ENCODE measurements around the gene CASP3.

CASP3 gene

DNA sequence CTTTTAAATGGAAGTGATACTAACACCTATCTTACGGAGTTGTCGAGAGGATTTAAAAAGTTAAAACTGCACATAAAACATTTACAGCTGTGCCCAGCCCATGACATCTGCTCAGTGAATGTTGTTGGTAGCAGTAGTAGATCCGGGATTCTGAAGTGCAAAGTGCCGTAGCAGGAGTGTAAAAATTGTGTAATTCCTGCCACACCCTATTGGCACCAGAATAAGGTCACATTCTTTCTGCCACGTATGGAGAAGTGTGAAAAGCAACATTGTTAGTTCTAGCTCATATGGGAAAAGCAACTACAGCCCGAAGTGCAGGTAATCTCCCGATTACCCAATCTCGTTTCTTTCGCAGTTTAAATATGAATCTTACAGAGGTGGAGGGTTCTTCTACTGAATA is 31.5 kb upstream of the CASP3 start:
- Histone ChIP-seq H3K9ac (ENCODE audit: low read depth, low read length) (no peak overlapping the region), H3K27me3 (ENCODE audit: insufficient read depth, low read length) (no peaks in the 10 kb centered on the region), H3K4me3 (ENCODE audit: low read length) (no peak overlapping the region), H3K4me1 (ENCODE audit: insufficient read depth, low read length) (no peaks in the 10 kb centered on the region), H3K9me3 (ENCODE audit: insufficient read depth, low read depth, low read length) (peaks cover 6% of the 10 kb centered on the region), H3K27ac (ENCODE audit: low read depth, low read length) (no peak overlapping the region), H3K36me3 (ENCODE audit: insufficient read depth, low read length) (no peaks in the 10 kb centered on the region)
- 96% methylated on average over 9 of the region's 9 CpGs for WGBS

DNA sequence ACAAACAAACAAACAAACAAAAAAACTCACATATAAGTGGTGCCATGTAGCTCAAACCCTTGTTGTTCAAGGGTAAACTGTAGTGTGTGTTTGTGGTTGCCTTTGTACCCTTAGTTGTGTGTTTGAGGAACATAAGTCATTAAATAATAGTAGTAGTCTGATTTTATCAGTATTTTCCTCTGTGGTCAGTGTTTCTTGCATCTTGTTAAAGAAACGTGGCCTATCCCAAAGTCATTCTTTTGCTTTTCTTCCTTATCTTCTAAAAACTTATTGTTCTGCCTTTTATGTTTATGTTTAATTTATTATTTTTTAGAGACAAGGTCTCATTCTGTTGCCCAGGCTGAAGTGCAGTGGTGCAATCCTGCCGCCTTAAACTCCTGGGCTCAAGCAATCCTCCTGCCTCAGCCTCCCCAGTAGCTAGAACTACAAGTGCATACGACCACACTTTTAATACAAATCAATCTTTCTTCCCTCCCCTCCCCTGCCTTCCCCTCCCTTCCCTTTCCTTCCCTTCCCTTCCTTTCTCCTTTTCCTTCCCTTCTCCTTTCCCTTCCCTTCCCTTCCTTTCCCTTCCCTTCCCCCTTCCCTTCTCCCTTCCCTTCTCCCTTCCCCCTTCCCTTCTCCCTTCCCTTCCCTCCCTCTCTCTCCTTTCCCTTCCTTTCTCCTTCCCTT is 26.7 kb upstream of the CASP3 start:
- Histone ChIP-seq H3K9ac (ENCODE audit: low read depth, low read length) (no peak overlapping the region), H3K4me3 (ENCODE audit: low read length) (no peak overlapping the region), H3K9me3 (ENCODE audit: insufficient read depth, low read depth, low read length) (peaks cover 6% of the 10 kb centered on the region), H3K4me1 (ENCODE audit: insufficient read depth, low read length) (no peaks in the 10 kb centered on the region), H3K27me3 (ENCODE audit: insufficient read depth, low read length) (no peaks in the 10 kb centered on the region), H3K36me3 (ENCODE audit: insufficient read depth, low read length) (peaks cover 13% of the 10 kb centered on the region), H3K27ac (ENCODE audit: low read depth, low read length) (no peak overlapping the region)
- 91% methylated on average over 2 of the region's 3 CpGs for whole genome bisulfite sequencing

DNA sequence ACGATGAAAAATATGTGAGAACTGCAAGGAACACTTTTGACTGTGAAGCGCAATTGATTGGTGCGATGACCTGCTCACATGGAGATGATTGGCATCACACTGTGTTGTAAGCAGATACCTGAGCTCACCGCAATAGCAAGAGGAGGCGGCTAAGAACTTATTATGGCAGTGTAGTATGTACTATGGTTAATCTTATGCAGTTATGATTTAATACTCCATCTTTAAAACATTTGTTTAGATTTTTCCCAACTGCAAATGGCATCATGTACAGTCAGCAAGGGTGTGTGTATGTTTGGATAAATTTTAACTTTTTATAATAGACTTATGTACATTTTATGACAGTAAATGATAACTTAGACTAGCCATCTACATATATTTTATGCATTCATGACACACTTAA is 25.8 kb upstream of the CASP3 start:
- Histone ChIP-seq H3K27ac (ENCODE audit: low read depth, low read length) (no peak overlapping the region), H3K27me3 (ENCODE audit: insufficient read depth, low read length) (no peaks in the 10 kb centered on the region), H3K36me3 (ENCODE audit: insufficient read depth, low read length) (peaks cover 13% of the 10 kb centered on the region), H3K9me3 (ENCODE audit: insufficient read depth, low read depth, low read length) (peaks cover 6% of the 10 kb centered on the region), H3K4me3 (ENCODE audit: low read length) (no peak overlapping the region), H3K9ac (ENCODE audit: low read depth, low read length) (no peak overlapping the region), H3K4me1 (ENCODE audit: insufficient read depth, low read length) (no peaks in the 10 kb centered on the region)
- WGBS, result 93% methylated on average over 5 of the region's 5 CpGs

DNA sequence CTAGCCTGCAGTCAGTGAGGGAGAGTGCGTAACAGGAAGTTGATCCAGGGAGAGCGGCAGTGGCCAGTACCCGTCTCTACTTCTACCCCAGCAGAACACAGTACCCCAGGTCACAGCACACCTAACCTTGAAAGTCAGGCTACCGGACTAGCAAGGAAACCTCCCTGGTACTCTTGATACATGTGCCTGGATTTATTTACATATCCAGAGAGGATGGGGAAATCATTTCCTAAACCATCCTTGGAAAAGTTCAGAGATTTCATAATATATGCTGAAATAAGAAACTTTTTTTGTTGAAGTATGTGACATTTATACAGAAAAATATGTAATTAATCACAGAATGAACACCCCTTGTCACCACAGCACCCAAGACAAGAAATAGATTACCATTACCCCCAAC is 24.8 kb upstream of the CASP3 start:
- H3K4me3 ChIP-seq (ENCODE audit: low read length), result no peak overlapping the region
- no peak overlapping the region for H3K27ac ChIP-seq (ENCODE audit: low read depth, low read length)
- no peaks in the 10 kb centered on the region for H3K9me3 ChIP-seq (ENCODE audit: insufficient read depth, low read depth, low read length)
- no peak overlapping the region for H3K9ac ChIP-seq (ENCODE audit: low read depth, low read length)
- peaks cover 13% of the 10 kb centered on the region for H3K36me3 ChIP-seq (ENCODE audit: insufficient read depth, low read length)
- H3K27me3 ChIP-seq (ENCODE audit: insufficient read depth, low read length), result no peaks in the 10 kb centered on the region
- H3K4me1 ChIP-seq (ENCODE audit: insufficient read depth, low read length), result no peaks in the 10 kb centered on the region
- 100% methylated on average over 4 of the region's 4 CpGs for WGBS

DNA sequence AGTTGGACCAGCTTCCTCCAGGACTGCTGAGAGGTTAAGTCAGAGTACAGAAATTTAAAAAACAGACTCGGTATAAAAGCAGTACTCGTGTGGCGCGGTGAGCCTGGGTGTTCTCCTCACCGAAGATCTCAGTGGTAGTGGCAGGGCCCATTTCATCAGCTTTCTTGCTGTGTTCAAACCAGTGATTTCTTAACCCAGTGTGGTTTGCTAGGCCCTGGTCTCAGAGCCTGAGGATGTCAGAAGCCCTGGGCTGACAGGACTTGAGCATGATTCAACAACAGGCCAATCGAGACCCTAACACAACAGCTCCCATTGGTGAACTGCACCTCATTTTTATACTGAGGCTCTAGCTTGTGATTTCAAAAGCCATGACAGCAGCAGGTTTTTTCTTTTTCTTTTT is 23.5 kb upstream of the CASP3 start:
- Histone ChIP-seq H3K36me3 (ENCODE audit: insufficient read depth, low read length) (peaks cover 20% of the 10 kb centered on the region), H3K27me3 (ENCODE audit: insufficient read depth, low read length) (no peaks in the 10 kb centered on the region), H3K4me1 (ENCODE audit: insufficient read depth, low read length) (no peaks in the 10 kb centered on the region), H3K27ac (ENCODE audit: low read depth, low read length) (no peak overlapping the region), H3K4me3 (ENCODE audit: low read length) (no peak overlapping the region), H3K9ac (ENCODE audit: low read depth, low read length) (no peak overlapping the region), H3K9me3 (ENCODE audit: insufficient read depth, low read depth, low read length) (no peaks in the 10 kb centered on the region)
- WGBS, result 96% methylated on average over 6 of the region's 6 CpGs

DNA sequence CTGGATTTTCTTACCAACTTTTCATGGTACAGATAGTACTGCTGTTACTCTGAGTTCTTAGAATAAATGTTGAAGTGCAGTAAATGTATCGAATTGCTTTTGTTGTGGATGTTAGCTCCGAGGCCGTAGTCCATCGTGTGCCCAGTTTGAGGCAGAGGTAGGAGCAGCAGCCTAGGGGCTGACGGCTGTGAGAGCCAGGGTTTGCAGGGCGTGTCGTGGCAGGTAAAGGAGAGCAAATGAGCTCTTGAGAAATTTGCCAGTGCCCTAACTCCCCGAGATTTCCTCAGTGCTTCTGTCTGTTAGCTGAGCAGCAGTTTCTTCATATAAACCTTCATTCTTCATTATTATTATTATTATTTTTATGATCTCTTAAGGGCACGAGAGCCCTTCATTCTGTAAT is 21.9 kb upstream of the CASP3 start:
- H3K27me3 ChIP-seq (ENCODE audit: insufficient read depth, low read length), result no peaks in the 10 kb centered on the region
- H3K4me1 ChIP-seq (ENCODE audit: insufficient read depth, low read length), result no peaks in the 10 kb centered on the region
- 93% methylated on average over 8 of the region's 9 CpGs for WGBS
- H3K27ac ChIP-seq (ENCODE audit: low read depth, low read length), result 0 out of 2 replicates have a peak overlapping the region, but pooled peaks have one; percentile 13
- no peak overlapping the region for H3K9ac ChIP-seq (ENCODE audit: low read depth, low read length)
- peaks cover 29% of the 10 kb centered on the region for H3K36me3 ChIP-seq (ENCODE audit: insufficient read depth, low read length)
- no peak overlapping the region for H3K4me3 ChIP-seq (ENCODE audit: low read length)
- no peaks in the 10 kb centered on the region for H3K9me3 ChIP-seq (ENCODE audit: insufficient read depth, low read depth, low read length)

DNA sequence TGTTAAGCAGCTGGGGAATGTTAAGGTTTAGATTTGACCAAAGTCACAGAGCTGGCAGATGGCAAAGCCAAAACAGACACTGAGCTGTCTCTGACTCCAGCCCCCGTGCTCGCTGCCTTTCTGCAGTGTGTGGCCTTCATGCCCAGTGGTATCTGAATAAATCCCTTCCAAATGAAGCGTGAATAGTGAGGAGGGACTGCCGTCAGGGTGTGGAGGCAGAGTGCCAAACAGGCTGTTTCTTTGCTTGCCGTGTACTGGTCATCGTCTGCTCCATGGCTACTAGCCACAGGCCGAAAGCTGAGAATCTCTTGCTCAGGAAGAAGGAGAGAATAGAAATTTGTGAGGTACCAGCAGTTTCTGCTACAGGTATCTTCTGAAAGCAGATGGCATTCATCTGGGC is 20.0 kb upstream of the CASP3 start:
- H3K27me3 ChIP-seq (ENCODE audit: insufficient read depth, low read length), result no peaks in the 10 kb centered on the region
- no peak overlapping the region for H3K27ac ChIP-seq (ENCODE audit: low read depth, low read length)
- H3K4me1 ChIP-seq (ENCODE audit: insufficient read depth, low read length), result peaks cover 2% of the 10 kb centered on the region
- no peak overlapping the region for H3K4me3 ChIP-seq (ENCODE audit: low read length)
- WGBS, result 89% methylated on average over 7 of the region's 7 CpGs
- H3K9ac ChIP-seq (ENCODE audit: low read depth, low read length), result no peak overlapping the region
- H3K9me3 ChIP-seq (ENCODE audit: insufficient read depth, low read depth, low read length), result no peaks in the 10 kb centered on the region
- peaks cover 28% of the 10 kb centered on the region for H3K36me3 ChIP-seq (ENCODE audit: insufficient read depth, low read length)

DNA sequence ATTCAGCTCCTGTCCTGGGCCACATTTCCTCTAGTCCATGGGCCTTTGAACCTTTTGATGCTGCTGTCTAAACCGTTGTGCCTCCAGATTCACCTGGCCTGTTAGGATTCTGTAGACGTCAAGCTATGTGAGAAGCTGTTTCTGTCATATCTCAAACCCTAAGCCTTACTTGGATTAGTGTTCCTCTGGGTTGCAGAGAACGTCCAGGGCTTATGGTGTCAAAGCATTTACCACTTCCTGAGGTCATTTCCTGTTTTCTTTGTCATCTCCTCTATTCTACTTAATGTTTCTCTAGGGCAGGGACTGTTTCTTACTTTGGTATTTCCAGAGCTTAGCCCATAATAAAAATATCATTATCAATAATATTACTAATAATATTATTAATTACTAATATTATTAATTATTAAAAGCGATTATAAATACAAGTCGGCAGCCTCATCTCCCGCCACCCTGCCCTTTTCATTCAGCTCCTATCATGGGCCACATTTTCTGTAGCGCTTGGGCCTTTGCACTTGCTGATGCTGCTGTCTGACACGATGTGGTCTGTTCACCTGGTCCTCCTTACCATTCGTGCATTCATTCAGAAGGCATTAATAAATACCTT is 19.4 kb upstream of the CASP3 start:
- Histone ChIP-seq H3K27ac (ENCODE audit: low read depth, low read length) (no peak overlapping the region), H3K9me3 (ENCODE audit: insufficient read depth, low read depth, low read length) (no peaks in the 10 kb centered on the region), H3K4me1 (ENCODE audit: insufficient read depth, low read length) (peaks cover 4% of the 10 kb centered on the region), H3K27me3 (ENCODE audit: insufficient read depth, low read length) (no peaks in the 10 kb centered on the region), H3K9ac (ENCODE audit: low read depth, low read length) (no peak overlapping the region), H3K4me3 (ENCODE audit: low read length) (no peak overlapping the region), H3K36me3 (ENCODE audit: insufficient read depth, low read length) (peaks cover 28% of the 10 kb centered on the region)
- WGBS, result 93% methylated on average over 9 of the region's 9 CpGs

DNA sequence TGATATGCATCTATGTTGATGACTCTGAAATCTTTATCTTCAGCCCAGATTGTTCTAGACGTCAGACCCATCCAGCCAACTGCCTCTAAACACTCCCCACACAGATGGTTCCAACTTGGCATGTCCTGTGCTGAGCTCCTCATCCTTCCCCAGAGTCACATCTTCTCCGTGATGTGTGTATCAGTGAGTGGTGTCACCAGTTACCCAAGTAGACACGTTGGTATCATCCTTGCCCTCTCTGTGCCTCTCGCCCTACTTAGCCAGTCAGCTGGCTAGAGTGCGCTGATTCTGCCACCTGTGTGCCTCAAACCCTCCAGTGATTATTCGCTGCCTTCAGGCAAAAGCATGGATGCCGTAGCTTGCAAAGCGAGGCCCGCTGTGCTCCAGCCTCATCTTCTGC is 18.8 kb upstream of the CASP3 start:
- H3K4me3 ChIP-seq (ENCODE audit: low read length), result no peak overlapping the region
- H3K9ac ChIP-seq (ENCODE audit: low read depth, low read length), result no peak overlapping the region
- peaks cover 28% of the 10 kb centered on the region for H3K36me3 ChIP-seq (ENCODE audit: insufficient read depth, low read length)
- WGBS, result 96% methylated on average over 9 of the region's 9 CpGs
- H3K4me1 ChIP-seq (ENCODE audit: insufficient read depth, low read length), result peaks cover 4% of the 10 kb centered on the region
- H3K9me3 ChIP-seq (ENCODE audit: insufficient read depth, low read depth, low read length), result no peaks in the 10 kb centered on the region
- H3K27ac ChIP-seq (ENCODE audit: low read depth, low read length), result no peak overlapping the region
- no peaks in the 10 kb centered on the region for H3K27me3 ChIP-seq (ENCODE audit: insufficient read depth, low read length)

DNA sequence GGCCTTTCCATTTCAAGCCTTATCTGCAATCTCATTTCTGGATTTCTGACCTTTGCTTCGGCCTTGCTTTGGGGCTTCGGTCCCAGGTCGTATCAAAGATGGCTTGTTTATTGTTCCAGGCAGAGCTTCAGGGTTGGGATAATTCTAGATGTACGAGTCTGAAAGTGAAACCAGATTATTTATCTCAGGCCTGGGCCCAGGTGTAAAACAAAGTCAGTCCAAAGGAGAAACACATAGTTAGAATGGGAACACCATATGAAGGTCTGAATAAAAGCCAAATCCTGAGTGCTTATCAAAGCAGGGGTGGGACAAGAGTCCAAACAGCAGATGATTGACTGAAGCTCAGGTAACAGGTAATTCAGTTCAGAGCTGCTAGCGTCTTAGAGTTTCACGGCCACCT is 17.4 kb upstream of the CASP3 start:
- Histone ChIP-seq H3K4me1 (ENCODE audit: insufficient read depth, low read length) (peaks cover 4% of the 10 kb centered on the region), H3K36me3 (ENCODE audit: insufficient read depth, low read length) (peaks cover 20% of the 10 kb centered on the region; the same call in 1 of the 2 replicates), H3K9ac (ENCODE audit: low read depth, low read length) (no peak overlapping the region), H3K4me3 (ENCODE audit: low read length) (no peak overlapping the region), H3K9me3 (ENCODE audit: insufficient read depth, low read depth, low read length) (no peaks in the 10 kb centered on the region), H3K27ac (ENCODE audit: low read depth, low read length) (no peak overlapping the region), H3K27me3 (ENCODE audit: insufficient read depth, low read length) (no peaks in the 10 kb centered on the region)
- 97% methylated on average over 6 of the region's 6 CpGs for WGBS

DNA sequence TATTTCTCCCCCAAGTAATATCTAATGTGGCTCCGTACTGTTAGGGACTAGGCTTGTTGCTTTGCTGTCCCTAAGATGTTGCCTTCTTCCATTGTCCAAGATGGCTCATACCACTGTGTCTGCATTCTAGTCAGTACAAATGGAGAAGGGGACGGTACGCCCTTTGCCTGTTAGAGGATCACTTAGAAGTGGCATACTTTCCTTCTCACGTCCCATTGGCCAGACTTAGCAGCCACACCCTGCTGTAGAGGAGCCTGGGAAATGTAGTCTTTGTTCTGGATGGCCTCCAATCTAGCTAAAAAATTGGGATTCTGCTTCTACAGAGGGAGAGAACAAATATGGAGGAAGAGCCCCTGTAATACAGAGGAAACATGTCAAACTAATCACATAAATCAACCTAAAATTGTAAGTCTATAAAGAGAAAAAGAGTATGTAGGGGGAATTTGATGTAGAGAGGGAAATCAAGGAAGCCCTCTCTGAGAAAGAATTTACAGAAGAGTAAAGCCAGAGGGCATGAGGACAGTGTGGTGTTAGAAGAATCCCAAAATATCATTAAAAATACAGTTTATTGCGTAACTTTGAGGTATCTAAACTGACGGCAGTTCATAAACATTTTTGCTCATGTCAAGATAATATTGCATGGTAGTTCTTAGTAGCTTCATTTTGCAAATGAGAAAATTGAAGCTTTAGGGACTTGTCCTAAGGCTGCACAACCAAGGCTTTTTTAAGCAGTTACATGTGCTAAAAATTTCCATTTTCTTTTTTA is 15.4 kb upstream of the CASP3 start:
- Histone ChIP-seq H3K9me3 (ENCODE audit: insufficient read depth, low read depth, low read length) (no peaks in the 10 kb centered on the region), H3K9ac (ENCODE audit: low read depth, low read length) (no peak overlapping the region), H3K4me3 (ENCODE audit: low read length) (no peak overlapping the region), H3K36me3 (ENCODE audit: insufficient read depth, low read length) (peaks cover 31% of the 10 kb centered on the region; the same call in 1 of the 2 replicates), H3K27me3 (ENCODE audit: insufficient read depth, low read length) (no peaks in the 10 kb centered on the region), H3K4me1 (ENCODE audit: insufficient read depth, low read length) (peaks cover 4% of the 10 kb centered on the region), H3K27ac (ENCODE audit: low read depth, low read length) (no peak overlapping the region)
- 71% methylated on average over 6 of the region's 6 CpGs for WGBS

All from HUES64 (cell line).